Measurements from ENCODE around the gene RPTOR.

GRCh38 chr17:80965606-80966005, 421.0 kb downstream of the RPTOR start:
- no peak for TF ChIP-seq EZH2 (IDR thresholded peaks at IDR 0.05)
- TF ChIP-seq POLR2AphosphoS5 (IDR thresholded peaks at IDR 0.05; ENCODE audit: borderline replicate concordance, low read depth, low read length), result 0 out of 2 replicates have a peak, but pooled peaks have one; percentile 5
